Measurements from ENCODE around the gene ZNF431.

DNA sequence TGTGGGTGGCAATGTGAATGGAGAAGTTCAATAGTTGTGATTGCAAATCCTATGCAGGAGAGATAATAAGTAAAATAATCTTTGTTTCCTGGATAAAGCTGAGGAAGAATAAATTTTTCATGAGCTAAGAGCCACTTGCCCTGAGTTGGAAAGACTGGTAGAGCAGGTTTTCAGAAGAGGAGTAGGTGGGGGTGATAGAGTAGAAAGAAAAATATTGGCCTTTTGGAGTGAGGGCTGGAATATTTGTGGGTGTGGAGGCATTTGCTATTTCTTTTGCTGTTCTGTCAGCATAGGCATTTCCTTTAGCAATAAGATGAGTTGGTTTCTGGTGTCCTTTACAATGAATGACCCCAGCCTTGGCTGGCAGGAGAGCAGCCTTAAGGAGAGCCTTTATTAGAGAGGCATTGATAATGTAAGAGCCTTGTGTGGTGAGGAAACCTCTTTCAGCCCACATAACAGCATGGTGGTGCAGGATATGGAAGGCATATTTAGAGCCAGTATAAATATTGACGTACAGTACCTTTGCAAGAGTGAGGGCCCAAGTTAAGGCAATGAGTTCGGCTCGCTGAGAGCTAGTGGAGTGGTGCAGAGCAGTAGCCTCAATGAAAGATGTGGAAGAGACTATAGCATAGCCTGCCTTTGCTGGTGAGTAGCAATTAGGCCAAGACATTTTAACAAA is 11.6 kb upstream of the ZNF431 start:
- TF ChIP-seq, protein P1, sequence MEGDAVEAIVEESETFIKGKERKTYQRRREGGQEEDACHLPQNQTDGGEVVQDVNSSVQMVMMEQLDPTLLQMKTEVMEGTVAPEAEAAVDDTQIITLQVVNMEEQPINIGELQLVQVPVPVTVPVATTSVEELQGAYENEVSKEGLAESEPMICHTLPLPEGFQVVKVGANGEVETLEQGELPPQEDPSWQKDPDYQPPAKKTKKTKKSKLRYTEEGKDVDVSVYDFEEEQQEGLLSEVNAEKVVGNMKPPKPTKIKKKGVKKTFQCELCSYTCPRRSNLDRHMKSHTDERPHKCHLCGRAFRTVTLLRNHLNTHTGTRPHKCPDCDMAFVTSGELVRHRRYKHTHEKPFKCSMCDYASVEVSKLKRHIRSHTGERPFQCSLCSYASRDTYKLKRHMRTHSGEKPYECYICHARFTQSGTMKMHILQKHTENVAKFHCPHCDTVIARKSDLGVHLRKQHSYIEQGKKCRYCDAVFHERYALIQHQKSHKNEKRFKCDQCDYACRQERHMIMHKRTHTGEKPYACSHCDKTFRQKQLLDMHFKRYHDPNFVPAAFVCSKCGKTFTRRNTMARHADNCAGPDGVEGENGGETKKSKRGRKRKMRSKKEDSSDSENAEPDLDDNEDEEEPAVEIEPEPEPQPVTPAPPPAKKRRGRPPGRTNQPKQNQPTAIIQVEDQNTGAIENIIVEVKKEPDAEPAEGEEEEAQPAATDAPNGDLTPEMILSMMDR (IDR thresholded peaks at IDR 0.05) = no peak
- TF ChIP-seq POLR2A (IDR thresholded peaks at IDR 0.05) = no peak
